H1 (cell line): ENCODE results near the gene INPP5A. TPM values are rescaled to one million over a fixed set of nuclear protein-coding genes. Genes with fewer than 3 reads are reported as not detected.

ENCODE experiments used
- CTCF ChIA-PET: fragments of 300-600 bp; sonication (Branson Sonifier 250); formaldehyde crosslinking; loops from one replicate; lab custom pipeline; 2021; ENCODE audit not compliant: partially characterized antibody; lab: Charles Lee
- POLR2A ChIA-PET: fragments of 300-600 bp; sonication (Branson Sonifier 250); formaldehyde crosslinking; loops from one replicate; lab custom pipeline; 2021; ENCODE audit warnings: inconsistent platforms; ENCODE audit not compliant: partially characterized antibody; lab: Charles Lee
- DNase-seq, 2 experiments: peaks; one replicate each; pipeline versions ENCODE4 v3.0.0 to v3.0.0-alpha.2; 2010 to 2022; ENCODE audit warnings: low spot score in 2 of 2, low read depth in 1 of 2, mixed read lengths in 1 of 2
- FAIRE-seq: peaks from 2 replicates; lab custom pipeline; 2011; peaks lifted over from hg19 to GRCh38; lab: Jason Lieb, UNC
- H2AFZ ChIP-seq: 2 replicates; pipeline ENCODE4 v1.8.1; 2012; ENCODE audit warnings: low read length, inconsistent platforms
- H2AK5ac ChIP-seq: 2 replicates; pipeline ENCODE4 v1.6.1; 2013; ENCODE audit warnings: low read depth, low read length
- H2BK120ac ChIP-seq: replicated peaks from 2 replicates; pipeline ENCODE3; 2013; ENCODE audit warnings: low read depth, low read length, inconsistent platforms
- H2BK12ac ChIP-seq: 2 replicates; pipeline ENCODE4 v1.6.1; 2013; ENCODE audit warnings: low read depth, low read length
- H2BK15ac ChIP-seq: 2 replicates; pipeline ENCODE4 v1.6.1; 2013; ENCODE audit warnings: low read length
- H2BK20ac ChIP-seq: 2 replicates; pipeline ENCODE4 v1.6.1; 2013; ENCODE audit warnings: low read length
- H2BK5ac ChIP-seq: 2 replicates; pipeline ENCODE4 v1.6.1; 2013; ENCODE audit warnings: low read depth, low read length
- H3K14ac ChIP-seq: 2 replicates; pipeline ENCODE4 v1.6.1; 2013; ENCODE audit warnings: inconsistent platforms; ENCODE audit not compliant: insufficient read length
- H3K18ac ChIP-seq: 2 replicates; pipeline ENCODE4 v1.6.1; 2013; ENCODE audit warnings: low read length; ENCODE audit errors: extremely low read depth
- H3K23ac ChIP-seq: 2 replicates; pipeline ENCODE4 v1.6.1; 2013; ENCODE audit warnings: inconsistent platforms; ENCODE audit not compliant: insufficient read length
- H3K23me2 ChIP-seq: 2 replicates; pipeline ENCODE4 v1.6.1; 2013; ENCODE audit warnings: low read depth, low read length
- H3K27ac ChIP-seq: 2 replicates; pipeline ENCODE4 v1.6.1; 2011; ENCODE audit warnings: low read depth, low read length, inconsistent platforms
- H3K27me3 ChIP-seq, 4 experiments: replicated peaks in 1 of 4; 1 replicate in 1 of 4; 2 replicates in 3 of 4; pipeline versions ENCODE4 v1.6.1 to v1.8.1; 2011 to 2013; ENCODE audit warnings: low read length in 3 of 4, mild to moderate bottlenecking in 3 of 4, inconsistent platforms in 2 of 4, mixed read lengths in 2 of 4, moderate library complexity in 1 of 4; ENCODE audit not compliant: control insufficient read depth in 3 of 4, insufficient read depth in 3 of 4; ENCODE audit errors: extremely low read depth in 1 of 4
- H3K36me3 ChIP-seq, 4 experiments: 2 replicates each; pipeline versions ENCODE4 v1.6.1 to v1.8.1; 2011 to 2013; ENCODE audit warnings: mild to moderate bottlenecking in 4 of 4, low read length in 3 of 4, moderate library complexity in 2 of 4, control low read depth in 1 of 4, inconsistent platforms in 1 of 4; ENCODE audit not compliant: insufficient read depth in 4 of 4, control insufficient read depth in 2 of 4
- H3K4ac ChIP-seq: replicated peaks from 2 replicates; pipeline ENCODE3; 2013; ENCODE audit warnings: low read length, low read depth, mixed read lengths, inconsistent platforms; ENCODE audit not compliant: insufficient read length
- H3K4me1 ChIP-seq, 4 experiments: replicated peaks in 1 of 4; 1 replicate in 1 of 4; 2 replicates in 3 of 4; pipeline versions ENCODE4 v1.6.1 to v1.8.1; 2011 to 2013; ENCODE audit warnings: low read length in 3 of 4, inconsistent platforms in 2 of 4, mixed read lengths in 1 of 4; ENCODE audit not compliant: insufficient read depth in 4 of 4, control insufficient read depth in 3 of 4
- H3K4me2 ChIP-seq, 2 experiments: 2 replicates each; pipeline versions ENCODE4 v1.6.1 to v1.8.1; 2011 to 2013; ENCODE audit warnings: low read depth in 2 of 2, low read length in 2 of 2, control low read depth in 1 of 2, inconsistent platforms in 1 of 2, mild to moderate bottlenecking in 1 of 2; ENCODE audit not compliant: insufficient read depth in 1 of 2
- H3K4me3 ChIP-seq, 4 experiments: fragments of 200-600, 300-600 bp in 1 of 4; sonication (generic), shearing (Covaris generic), sonication (Bioruptor Twin) in 1 of 4; 2 replicates each; pipeline versions ENCODE4 v1.5.1 to v1.8.1; 2011 to 2016; ENCODE audit warnings: low read length in 4 of 4, low read depth in 3 of 4, control low read depth in 2 of 4, inconsistent platforms in 2 of 4, mild to moderate bottlenecking in 2 of 4, mixed read lengths in 1 of 4, moderate library complexity in 1 of 4; ENCODE audit not compliant: insufficient read depth in 2 of 4; ENCODE audit errors: extremely low read depth in 1 of 4
- H3K56ac ChIP-seq: replicated peaks from 2 replicates; pipeline ENCODE3; 2013; ENCODE audit warnings: low read depth, mild to moderate bottlenecking, mixed read lengths, low read length, inconsistent platforms; ENCODE audit not compliant: insufficient read length
- H3K79me1 ChIP-seq: 2 replicates; pipeline ENCODE4 v1.6.1; 2013; ENCODE audit warnings: low read depth, low read length, control low read depth
- H3K79me2 ChIP-seq, 2 experiments: 2 replicates each; pipeline versions ENCODE4 v1.6.1 to v1.8.1; 2012 to 2013; ENCODE audit warnings: low read length in 2 of 2, mild to moderate bottlenecking in 2 of 2, inconsistent platforms in 1 of 2; ENCODE audit not compliant: insufficient read depth in 2 of 2, control insufficient read depth in 1 of 2
- H3K9ac ChIP-seq, 4 experiments: replicated peaks in 1 of 4; 1 replicate in 1 of 4; 2 replicates in 3 of 4; pipeline versions ENCODE4 v1.6.1 to v1.8.1; 2011 to 2013; ENCODE audit warnings: low read depth in 3 of 4, low read length in 3 of 4, control low read depth in 2 of 4, mild to moderate bottlenecking in 2 of 4, moderate library complexity in 2 of 4, inconsistent platforms in 1 of 4; ENCODE audit errors: extremely low read depth in 1 of 4
- H3K9me3 ChIP-seq, 2 experiments: 2 replicates each; pipeline versions ENCODE4 v1.6.1 to v1.8.1; 2012 to 2013; ENCODE audit warnings: mild to moderate bottlenecking in 2 of 2, moderate library complexity in 2 of 2, control low read depth in 1 of 2, inconsistent platforms in 1 of 2, low read depth in 1 of 2, low read length in 1 of 2, mixed read lengths in 1 of 2; ENCODE audit not compliant: insufficient read depth in 2 of 2
- H4K20me1 ChIP-seq, 2 experiments: replicated peaks in 1 of 2; 2 replicates each; pipeline versions ENCODE3 to v1.8.1; 2011 to 2013; ENCODE audit warnings: inconsistent platforms in 2 of 2, low read length in 2 of 2, mild to moderate bottlenecking in 1 of 2; ENCODE audit not compliant: insufficient read depth in 2 of 2, control insufficient read depth in 1 of 2
- H4K5ac ChIP-seq: 2 replicates; pipeline ENCODE4 v1.6.1; 2013; ENCODE audit warnings: low read length, low read depth, mixed read lengths, inconsistent platforms; ENCODE audit not compliant: insufficient read length
- H4K8ac ChIP-seq: 2 replicates; pipeline ENCODE4 v1.8.0; 2013; ENCODE audit warnings: mild to moderate bottlenecking, moderate library complexity, low read length, inconsistent platforms; ENCODE audit not compliant: insufficient read depth; ENCODE audit errors: extremely low read depth
- H4K91ac ChIP-seq: replicated peaks from 2 replicates; pipeline ENCODE3; 2013; ENCODE audit warnings: low read length, mixed read lengths, inconsistent platforms; ENCODE audit not compliant: insufficient read length
- ASH2L ChIP-seq: fragments of 200-600, 300-600 bp; sonication (generic); IDR thresholded peaks from one replicate; pipeline ENCODE4 v1.7.1; 2017; ENCODE audit warnings: low read length
- RAD21 ChIP-seq, 2 experiments: IDR thresholded peaks in 1 of 2; conservative IDR thresholded peaks in 1 of 2; 2 replicates each; pipeline ENCODE4 v1.6.1; 2011; ENCODE audit warnings: low read depth in 2 of 2, low read length in 2 of 2, improper control_type of control experiment in 1 of 2, inconsistent platforms in 1 of 2, mild to moderate bottlenecking in 1 of 2, moderate library complexity in 1 of 2
- WGBS, 2 experiments: shearing (Covaris generic) in 1 of 2; methylation state at CpG; one replicate each; pipeline versions ENCODE4 v1.1.6 to v1.1.7; 2013 to 2015; ENCODE audit warnings: low lambda C conversion rate in 2 of 2, mixed read lengths in 2 of 2, inconsistent platforms in 1 of 2, low coverage in 1 of 2, missing lambda C conversion rate in 1 of 2; ENCODE audit not compliant: insufficient replicate concordance in 2 of 2, insufficient coverage in 1 of 2, insufficient read length in 1 of 2; ENCODE audit errors: extremely low coverage in 1 of 2, missing lambda C conversion rate in 1 of 2; 5-methylcytosine and 5-hydroxymethylcytosine counted together
- polyA plus RNA-seq, 7 experiments: library from polyadenylated mRNA; depleted of rRNA in 3 of 7; stranded (reverse) in 5 of 7; unstranded in 2 of 7; fragments of >200 nt in 5 of 7; fragments of 200-250 nt in 2 of 7; gene quantifications; 1 replicate in 5 of 7; 2 replicates in 1 of 7; 4 replicates in 1 of 7; pipeline versions ENCODE4 v1.2.1 to v1.2.3, GENCODE V29; 2011 to 2013; ENCODE audit warnings: missing spikeins in 2 of 7, mixed read lengths in 2 of 7
- total RNA-seq: library from RNA; stranded (reverse); fragmentation: NEBNext Ultra II Directional; extraction: Animal tissue kit (Norgen Biotek cat#: 25700); gene quantifications from 2 replicates; pipeline ENCODE4 v1.2.1, GENCODE V29; 2021

The INPP5A gene
- total and polyA plus RNA-seq, 2 of the 8 experiments (the other 6 are each of a cell fraction or from before 2014, with no cell fraction given) = 19.7 to 27.5 TPM

- Histone ChIP-seq H2BK15ac (no peak overlapping the region), H3K4me2 (no peak overlapping the region), H3K14ac (no peak overlapping the region), H3K36me3 (no peaks in the 10 kb centered on the region), H3K56ac (no peak overlapping the region), H4K20me1 (peaks cover 1 to 2% of the 10 kb centered on the region in 2 experiments), H3K23me2 (no peaks in the 10 kb centered on the region), H3K79me2 (no peaks in the 10 kb centered on the region), H4K91ac (no peak overlapping the region), H2BK20ac (no peak overlapping the region), H3K9ac (no peak overlapping the region), H3K27ac (no peak overlapping the region), H3K23ac (no peak overlapping the region), H3K4me3 (no peak overlapping the region), H3K4ac (no peak overlapping the region), H2BK5ac (no peak overlapping the region), H3K9me3 (no peaks in the 10 kb centered on the region), H3K79me1 (no peaks in the 10 kb centered on the region), H3K18ac (no peak overlapping the region), H2AFZ (no peak overlapping the region), H4K8ac (0 out of 2 replicates have a peak overlapping the region, but pooled peaks have one; percentile 5), H2AK5ac (no peak overlapping the region), H2BK12ac (no peak overlapping the region), H3K27me3 (no peaks in the 10 kb centered on the region), H4K5ac (no peak overlapping the region), H3K4me1 (no peaks in the 10 kb centered on the region), H2BK120ac (no peak overlapping the region)
- POLR2A ChIA-PET = no interaction called here
- no peak for DNase-seq
- TF ChIP-seq ASH2L (no peak), RAD21 (IDR thresholded peaks at IDR 0.05 in 1 of 2, conservative IDR thresholded peaks at IDR 0.05 in 1 of 2; ENCODE audit: low read depth in 2 of 2, low read length in 2 of 2) (peak; percentile 5 to 18; a peak in 1 of 4 replicates)
- CTCF ChIA-PET = interaction anchor here (1.0 to 1.4 kb wide), 4 partner anchors 9 to 50 kb away, joined by 3 to 4 read pairs (median 4); no protein-coding TSS in a partner anchor
- 89% methylated on average over 15 of the region's 19 CpGs; no CpG with 5 or more reads in 1 of the 2 experiments for WGBS, 2 experiments
- no peak for FAIRE-seq
Measured at GRCh38 chr10:132508581-132509443, 28.8 kb upstream of the INPP5A start.
